GM12878 (cell line): ENCODE data around the gene SLC39A8. TPM values are rescaled to one million over a fixed set of nuclear protein-coding genes. Genes with fewer than 3 reads are reported as not detected.

Experiments used
- ATAC-seq: fragments of 200-7000 bp; cut with Tn5 transposase; 3 replicates; pipeline ENCODE4 v1.9.1; 2020; ENCODE audit warnings: mild to moderate bottlenecking, moderate library complexity
- BruUV-seq: library from RNA; stranded (reverse); fragments of 400-500 nt; replicated peaks from 2 replicates; lab custom pipeline; 2021; lab: Mats Ljungman, UMichigan
- CTCF ChIA-PET: fragments of 300-600 bp; sonication (Branson Sonifier 250); formaldehyde crosslinking; extraction: SDS; loops from one replicate; lab custom pipeline; 2021; ENCODE audit warnings: inconsistent platforms; lab: Yijun Ruan, JAX
- POLR2A ChIA-PET: fragments of 350-600 bp; formaldehyde crosslinking; extraction: SDS; loops from one replicate; lab custom pipeline; 2021; ENCODE audit warnings: inconsistent platforms; lab: Charles Lee
- RAD21 ChIA-PET: fragments of 300-600 bp; sonication (Branson Sonifier 250); formaldehyde crosslinking; loops from one replicate; lab custom pipeline; 2023; ENCODE audit warnings: antibody characterized with exemption; ENCODE audit not compliant: unreplicated experiment; lab: Charles Lee
- SMC1A ChIA-PET: fragments of 300-600 bp; sonication (Branson Sonifier 250); formaldehyde crosslinking; loops from one replicate; lab custom pipeline; 2023; ENCODE audit not compliant: unreplicated experiment, uncharacterized antibody; lab: Charles Lee
- DNase-seq: peaks from one replicate; pipeline ENCODE4 v3.0.0-alpha.2; 2011; ENCODE audit warnings: low read depth, low spot score
- FAIRE-seq: peaks from 3 replicates; lab custom pipeline; 2011; peaks lifted over from hg19 to GRCh38; lab: Jason Lieb, UNC
- H2AFZ ChIP-seq: 2 replicates; pipeline ENCODE4 v1.6.0; 2011; ENCODE audit warnings: low read depth, low read length, control low read depth; ENCODE audit not compliant: control insufficient read depth
- H3K27ac ChIP-seq: 2 replicates; pipeline ENCODE4 v1.5.1; 2011; ENCODE audit warnings: control low read depth; ENCODE audit not compliant: control insufficient read depth, insufficient read depth
- H3K27me3 ChIP-seq, 2 experiments: replicated peaks in 1 of 2; 2 replicates each; pipeline versions ENCODE4 v1.6.0 to v1.6.1; 2011; ENCODE audit warnings: low read length in 1 of 2; ENCODE audit not compliant: control insufficient read depth in 2 of 2, insufficient read depth in 2 of 2
- H3K36me3 ChIP-seq, 2 experiments: 2 replicates each; pipeline ENCODE4 v1.5.1; 2011; ENCODE audit warnings: low read length in 1 of 2; ENCODE audit not compliant: control insufficient read depth in 2 of 2, insufficient read depth in 2 of 2
- H3K4me1 ChIP-seq: 2 replicates; pipeline ENCODE4 v1.6.1; 2011; ENCODE audit warnings: mild to moderate bottlenecking, low read length, moderate library complexity, mixed read lengths; ENCODE audit not compliant: control insufficient read depth, insufficient read depth
- H3K4me2 ChIP-seq: 2 replicates; pipeline ENCODE4 v1.6.0; 2011; ENCODE audit warnings: control low read depth; ENCODE audit not compliant: control insufficient read depth, insufficient read depth
- H3K4me3 ChIP-seq: fragments of 200-600 bp; sonication (generic); 2 replicates; pipeline ENCODE4 v1.5.1; 2016
- H3K79me2 ChIP-seq: 2 replicates; pipeline ENCODE4 v1.6.0; 2011; ENCODE audit warnings: low read length; ENCODE audit not compliant: control insufficient read depth, insufficient read depth
- H3K9ac ChIP-seq: 2 replicates; pipeline ENCODE4 v1.8.0; 2011; ENCODE audit warnings: low read length, control low read depth, mixed read lengths; ENCODE audit not compliant: control insufficient read depth, insufficient read depth
- H3K9me3 ChIP-seq: replicated peaks from 3 replicates; pipeline ENCODE4 v1.5.1; 2011; ENCODE audit warnings: mild to moderate bottlenecking, low read length; ENCODE audit not compliant: control insufficient read depth, insufficient read depth
- H4K20me1 ChIP-seq: 2 replicates; pipeline ENCODE4 v1.6.0; 2011; ENCODE audit not compliant: control insufficient read depth, insufficient read depth
- CEBPB ChIP-seq, 2 experiments: fragments of 150-350 bp in 1 of 2; IDR thresholded peaks; 2 replicates each; pipeline ENCODE4 v1.6.1; 2012 to 2014; ENCODE audit warnings: low read depth in 2 of 2, low read length in 2 of 2, borderline replicate concordance in 1 of 2, inconsistent platforms in 1 of 2
- HDAC2 ChIP-seq: fragments of 200-600 bp; sonication (generic); IDR thresholded peaks from 2 replicates; pipeline ENCODE4 v1.6.1; 2017
- MEF2B ChIP-seq: fragments of 450-650 bp; IDR thresholded peaks from 2 replicates; pipeline ENCODE4 v1.6.1; 2018; ENCODE audit warnings: mild to moderate bottlenecking, moderate library complexity; ENCODE audit not compliant: partially characterized antibody, poor library complexity, severe bottlenecking
- MTA2 ChIP-seq: fragments of 450-650 bp; IDR thresholded peaks from 2 replicates; pipeline ENCODE4 v1.6.1; 2016; ENCODE audit warnings: low read depth, mild to moderate bottlenecking, moderate library complexity
- POLR2A ChIP-seq: IDR thresholded peaks from 2 replicates; pipeline ENCODE4 v1.6.1; 2011; ENCODE audit warnings: low read depth, mild to moderate bottlenecking, low read length
- POLR2AphosphoS5 ChIP-seq: IDR thresholded peaks from 2 replicates; pipeline ENCODE4 v1.6.1; 2011; ENCODE audit warnings: mild to moderate bottlenecking, low read length, inconsistent platforms
- POU2F2 ChIP-seq: IDR thresholded peaks from 3 replicates; pipeline ENCODE4 v1.6.1; 2011; ENCODE audit warnings: low read depth, mild to moderate bottlenecking, low read length, borderline replicate concordance
- RUNX3 ChIP-seq: IDR thresholded peaks from 2 replicates; pipeline ENCODE4 v1.6.1; 2012; ENCODE audit warnings: low read length, inconsistent platforms
- SREBF1 ChIP-seq: IDR thresholded peaks from 2 replicates; pipeline ENCODE4 v1.6.1; 2012; ENCODE audit warnings: mild to moderate bottlenecking, low read length
- TCF7 ChIP-seq: IDR thresholded peaks from 2 replicates; pipeline ENCODE4 v1.6.1; 2014; ENCODE audit warnings: antibody characterized with exemption, borderline replicate concordance
- YY1 ChIP-seq: IDR thresholded peaks from 2 replicates; pipeline ENCODE4 v1.6.1; 2011; ENCODE audit warnings: low read depth, mild to moderate bottlenecking, low read length
- ZNF384 ChIP-seq: IDR thresholded peaks from 2 replicates; pipeline ENCODE4 v1.6.1; 2012; ENCODE audit warnings: low read depth, mild to moderate bottlenecking, low read length, improper control_type of control experiment, borderline replicate concordance
- in situ Hi-C: fragments of 300-500 bp; cut with MboI; formaldehyde crosslinking; loops from 9 replicates; pipeline ENCODE4 v1.14.3; 2018; ENCODE audit warnings: mixed read lengths
- intact Hi-C: fragments of 100-400 bp; cut with micrococcal nuclease; formaldehyde crosslinking; loops from one replicate; pipeline ENCODE4 v1.14.2; 2022; ENCODE audit not compliant: unreplicated experiment
- polyA plus RNA-seq, 11 experiments: library from polyadenylated mRNA; depleted of rRNA in 4 of 11; unstranded in 6 of 11; stranded (reverse) in 5 of 11; fragments of >200 nt; fragmentation: Nextera tagmentation in 4 of 11; fragmentation: Illumina TruSeq in 1 of 11; extraction: Ambion mirVana in 4 of 11; extraction: Trizol in 1 of 11; gene quantifications; 1 replicate in 1 of 11; 2 replicates in 10 of 11; pipeline versions ENCODE4 v1.2.1 to v1.2.3, GENCODE V29; 2011 to 2016; ENCODE audit warnings: inconsistent platforms in 2 of 11, missing spikeins in 2 of 11, low read depth in 1 of 11
- total RNA-seq, 4 experiments: library from RNA; depleted of rRNA in 3 of 4; stranded (reverse); fragments of >200 nt in 3 of 4; fragmentation: Illumina TruSeq in 1 of 4; extraction: Trizol in 1 of 4; gene quantifications; 2 replicates each; pipeline versions ENCODE4 v1.2.1 to v1.2.3, GENCODE V29; 2013 to 2021
- TF ChIP-seq, protein P1 (sequence below): fragments of 450-650 bp; formaldehyde crosslinking; IDR thresholded peaks from 2 replicates; pipeline ENCODE4 v1.5.0; 2022; ENCODE audit warnings: mild to moderate bottlenecking, missing genetic modification characterization
- TF ChIP-seq, protein P2 (sequence below): fragments of 450-650 bp; IDR thresholded peaks from 2 replicates; pipeline ENCODE4 v1.6.1; 2017; ENCODE audit warnings: mild to moderate bottlenecking, low read depth, inconsistent platforms; ENCODE audit not compliant: poor library complexity, severe bottlenecking
- TF ChIP-seq, protein P3 (sequence below): IDR thresholded peaks from 2 replicates; pipeline ENCODE4 v1.6.1; 2012; ENCODE audit warnings: low read depth, low read length, improper control_type of control experiment
- TF ChIP-seq, protein P4 (sequence below): fragments of 450-650 bp; IDR thresholded peaks from 2 replicates; pipeline ENCODE4 v1.6.1; 2017; ENCODE audit warnings: borderline replicate concordance

SLC39A8 gene
- total and polyA plus RNA-seq, 10 of the 15 experiments (the other 5 are each of a cell fraction or from before 2014, with no cell fraction given), result 7.9 to 47.8 (median 32.8) TPM

DNA sequence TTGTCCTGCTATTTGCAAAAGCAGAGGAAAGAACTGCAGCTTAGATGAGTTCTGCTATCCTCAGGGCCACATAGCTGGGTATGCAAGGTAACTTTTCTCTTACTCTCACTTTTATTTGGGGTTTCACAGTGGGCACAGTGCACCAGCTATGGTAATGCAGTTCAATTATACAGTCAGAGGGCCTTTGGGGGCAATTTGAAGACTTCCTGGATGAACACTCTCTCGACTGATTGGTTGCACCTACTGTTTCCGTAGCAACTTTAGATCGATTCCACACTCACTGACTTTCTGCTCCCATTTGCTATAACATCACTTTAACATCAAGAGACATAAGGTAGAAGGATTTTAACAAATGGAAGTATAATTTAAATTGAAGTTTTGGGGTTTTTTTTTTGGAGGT is 128.6 kb downstream of the SLC39A8 start (continued):
- TF ChIP-seq, protein P1, sequence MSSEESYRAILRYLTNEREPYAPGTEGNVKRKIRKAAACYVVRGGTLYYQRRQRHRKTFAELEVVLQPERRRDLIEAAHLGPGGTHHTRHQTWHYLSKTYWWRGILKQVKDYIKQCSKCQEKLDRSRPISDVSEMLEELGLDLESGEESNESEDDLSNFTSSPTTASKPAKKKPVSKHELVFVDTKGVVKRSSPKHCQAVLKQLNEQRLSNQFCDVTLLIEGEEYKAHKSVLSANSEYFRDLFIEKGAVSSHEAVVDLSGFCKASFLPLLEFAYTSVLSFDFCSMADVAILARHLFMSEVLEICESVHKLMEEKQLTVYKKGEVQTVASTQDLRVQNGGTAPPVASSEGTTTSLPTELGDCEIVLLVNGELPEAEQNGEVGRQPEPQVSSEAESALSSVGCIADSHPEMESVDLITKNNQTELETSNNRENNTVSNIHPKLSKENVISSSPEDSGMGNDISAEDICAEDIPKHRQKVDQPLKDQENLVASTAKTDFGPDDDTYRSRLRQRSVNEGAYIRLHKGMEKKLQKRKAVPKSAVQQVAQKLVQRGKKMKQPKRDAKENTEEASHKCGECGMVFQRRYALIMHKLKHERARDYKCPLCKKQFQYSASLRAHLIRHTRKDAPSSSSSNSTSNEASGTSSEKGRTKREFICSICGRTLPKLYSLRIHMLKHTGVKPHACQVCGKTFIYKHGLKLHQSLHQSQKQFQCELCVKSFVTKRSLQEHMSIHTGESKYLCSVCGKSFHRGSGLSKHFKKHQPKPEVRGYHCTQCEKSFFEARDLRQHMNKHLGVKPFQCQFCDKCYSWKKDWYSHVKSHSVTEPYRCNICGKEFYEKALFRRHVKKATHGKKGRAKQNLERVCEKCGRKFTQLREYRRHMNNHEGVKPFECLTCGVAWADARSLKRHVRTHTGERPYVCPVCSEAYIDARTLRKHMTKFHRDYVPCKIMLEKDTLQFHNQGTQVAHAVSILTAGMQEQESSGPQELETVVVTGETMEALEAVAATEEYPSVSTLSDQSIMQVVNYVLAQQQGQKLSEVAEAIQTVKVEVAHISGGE, result no peak
- no peak for TF ChIP-seq HDAC2
- no peak for TF ChIP-seq POLR2AphosphoS5
- TF ChIP-seq MTA2, result no peak

DNA sequence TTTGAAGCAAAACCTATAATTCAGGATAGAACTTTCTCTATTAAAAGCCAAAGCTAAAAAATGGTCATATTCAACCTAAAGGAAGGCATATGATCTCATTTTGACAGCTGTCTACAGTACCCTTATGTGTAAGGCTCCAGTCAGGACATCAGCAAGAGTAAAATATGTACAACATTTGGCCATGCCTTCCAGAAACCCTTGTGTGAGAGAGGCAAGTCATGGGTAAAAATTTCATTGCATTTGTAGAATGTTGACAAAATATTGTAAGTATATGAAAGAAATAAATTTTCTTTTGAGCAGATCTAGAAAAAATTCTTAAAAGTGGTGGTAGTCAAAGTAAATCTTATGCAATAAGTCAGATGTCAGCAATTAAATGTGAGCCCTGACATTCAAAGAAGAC is 132.3 kb downstream of the SLC39A8 start:
- TF ChIP-seq TCF7 (no peak), ZNF384 (no peak), CEBPB (IDR thresholded peaks at IDR 0.05; ENCODE audit: borderline replicate concordance in 1 of 2, low read depth in 2 of 2, low read length in 2 of 2) (no peak), MEF2B (no peak), SREBF1 (no peak), RUNX3 (no peak), YY1 (no peak), POU2F2 (no peak), POLR2A (no peak)
- TF ChIP-seq, protein P2, sequence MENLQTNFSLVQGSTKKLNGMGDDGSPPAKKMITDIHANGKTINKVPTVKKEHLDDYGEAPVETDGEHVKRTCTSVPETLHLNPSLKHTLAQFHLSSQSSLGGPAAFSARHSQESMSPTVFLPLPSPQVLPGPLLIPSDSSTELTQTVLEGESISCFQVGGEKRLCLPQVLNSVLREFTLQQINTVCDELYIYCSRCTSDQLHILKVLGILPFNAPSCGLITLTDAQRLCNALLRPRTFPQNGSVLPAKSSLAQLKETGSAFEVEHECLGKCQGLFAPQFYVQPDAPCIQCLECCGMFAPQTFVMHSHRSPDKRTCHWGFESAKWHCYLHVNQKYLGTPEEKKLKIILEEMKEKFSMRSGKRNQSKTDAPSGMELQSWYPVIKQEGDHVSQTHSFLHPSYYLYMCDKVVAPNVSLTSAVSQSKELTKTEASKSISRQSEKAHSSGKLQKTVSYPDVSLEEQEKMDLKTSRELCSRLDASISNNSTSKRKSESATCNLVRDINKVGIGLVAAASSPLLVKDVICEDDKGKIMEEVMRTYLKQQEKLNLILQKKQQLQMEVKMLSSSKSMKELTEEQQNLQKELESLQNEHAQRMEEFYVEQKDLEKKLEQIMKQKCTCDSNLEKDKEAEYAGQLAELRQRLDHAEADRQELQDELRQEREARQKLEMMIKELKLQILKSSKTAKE, result no peak
- TF ChIP-seq, protein P3, sequence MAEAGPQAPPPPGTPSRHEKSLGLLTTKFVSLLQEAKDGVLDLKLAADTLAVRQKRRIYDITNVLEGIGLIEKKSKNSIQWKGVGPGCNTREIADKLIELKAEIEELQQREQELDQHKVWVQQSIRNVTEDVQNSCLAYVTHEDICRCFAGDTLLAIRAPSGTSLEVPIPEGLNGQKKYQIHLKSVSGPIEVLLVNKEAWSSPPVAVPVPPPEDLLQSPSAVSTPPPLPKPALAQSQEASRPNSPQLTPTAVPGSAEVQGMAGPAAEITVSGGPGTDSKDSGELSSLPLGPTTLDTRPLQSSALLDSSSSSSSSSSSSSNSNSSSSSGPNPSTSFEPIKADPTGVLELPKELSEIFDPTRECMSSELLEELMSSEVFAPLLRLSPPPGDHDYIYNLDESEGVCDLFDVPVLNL, result no peak
- TF ChIP-seq, protein P4, sequence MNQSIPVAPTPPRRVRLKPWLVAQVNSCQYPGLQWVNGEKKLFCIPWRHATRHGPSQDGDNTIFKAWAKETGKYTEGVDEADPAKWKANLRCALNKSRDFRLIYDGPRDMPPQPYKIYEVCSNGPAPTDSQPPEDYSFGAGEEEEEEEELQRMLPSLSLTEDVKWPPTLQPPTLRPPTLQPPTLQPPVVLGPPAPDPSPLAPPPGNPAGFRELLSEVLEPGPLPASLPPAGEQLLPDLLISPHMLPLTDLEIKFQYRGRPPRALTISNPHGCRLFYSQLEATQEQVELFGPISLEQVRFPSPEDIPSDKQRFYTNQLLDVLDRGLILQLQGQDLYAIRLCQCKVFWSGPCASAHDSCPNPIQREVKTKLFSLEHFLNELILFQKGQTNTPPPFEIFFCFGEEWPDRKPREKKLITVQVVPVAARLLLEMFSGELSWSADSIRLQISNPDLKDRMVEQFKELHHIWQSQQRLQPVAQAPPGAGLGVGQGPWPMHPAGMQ, result no peak
- no peak overlapping the region for H2AFZ ChIP-seq
- DNase-seq (no peak), ATAC-seq (no peak), FAIRE-seq (no peak)
- intact Hi-C loops, result no loop called here
- ChIA-PET SMC1A (interaction anchor here (0.7 kb wide), 1 partner anchor 312 kb away, joined by 3 read pairs; no protein-coding TSS in a partner anchor), RAD21 (no interaction called here), POLR2A (no interaction called here), CTCF (no interaction called here)
- no peaks in the 10 kb centered on the region for H3K9me3 ChIP-seq
- H4K20me1 ChIP-seq, result no peaks in the 10 kb centered on the region
- H3K27me3 ChIP-seq, result no peaks in the 10 kb centered on the region
- no peak overlapping the region for H3K4me3 ChIP-seq
- H3K4me2 ChIP-seq, result no peak overlapping the region
- no peaks in the 10 kb centered on the region for H3K36me3 ChIP-seq
- H3K27ac ChIP-seq, result no peak overlapping the region
- in situ Hi-C loops, result no loop called here
- no peak overlapping the region for H3K9ac ChIP-seq
- H3K79me2 ChIP-seq, result no peaks in the 10 kb centered on the region
- H3K4me1 ChIP-seq, result no peaks in the 10 kb centered on the region
- BruUV-seq, result no TSS peak
